ENCODE data around the gene ATP1A2. TPM values are rescaled to one million over a fixed set of nuclear protein-coding genes. Genes with fewer than 3 reads are reported as not detected.

The ATP1A2 gene
- total and polyA plus RNA-seq, 2 donors (not counting 3 experiments of a cell fraction or from before 2014, with no cell fraction given), result not detected

DNA sequence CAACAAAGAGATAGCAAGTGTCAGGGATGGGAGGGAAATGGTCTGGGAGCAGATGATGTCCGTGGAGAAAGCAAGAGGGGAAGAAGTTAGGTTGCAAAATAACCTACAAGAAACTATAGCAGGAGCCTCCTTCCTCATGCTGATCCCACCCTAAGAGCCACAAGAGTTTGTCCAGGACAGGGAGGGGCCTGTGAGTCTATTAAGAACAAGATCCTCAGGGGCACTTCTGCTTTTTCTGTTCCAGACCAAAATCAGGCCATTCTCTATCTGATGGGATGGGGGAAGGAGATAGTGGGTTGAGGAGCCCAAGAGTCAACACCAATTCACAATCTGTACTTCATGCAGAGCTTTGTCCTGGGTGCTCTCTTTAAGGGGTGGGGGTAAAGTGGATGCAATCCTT is 28.1 kb downstream of the ATP1A2 start:
- no peak for DNase-seq (ENCODE audit: low read depth, low spot score)
- FAIRE-seq, result no peak
- H3K4me1 ChIP-seq (ENCODE audit: control insufficient read depth, extremely low read depth, insufficient read depth, low read length), result no peaks in the 10 kb centered on the region

More for the DNA sequence above, 28.1 kb downstream of the ATP1A2 start:
- POLR2A ChIA-PET, result no interaction called here
- peaks cover 2 to 4% of the 10 kb centered on the region in 2 experiments for H3K27me3 ChIP-seq (ENCODE audit: control insufficient read depth in 2 of 2, insufficient read depth in 2 of 2, low read length in 2 of 2)
- no peaks in the 10 kb centered on the region for H3K9me3 ChIP-seq (replicated peaks; ENCODE audit: control insufficient read depth, insufficient read depth, low read length)
- CTCF ChIA-PET, result no interaction called here
- no peaks in the 10 kb centered on the region for H3K9me1 ChIP-seq (replicated peaks; ENCODE audit: control insufficient read depth, extremely low read depth, insufficient read depth, low read length)
- no peak for TF ChIP-seq GATA2 (IDR thresholded peaks at IDR 0.05; ENCODE audit: insufficient read depth, insufficient read length, low read depth, low read length)
- no peak for TF ChIP-seq POLR2A (IDR thresholded peaks at IDR 0.05; ENCODE audit: low read depth, low read length)
- no peak for TF ChIP-seq JUN (IDR thresholded peaks at IDR 0.05; ENCODE audit: borderline replicate concordance, insufficient read depth, insufficient read length, low read depth)
- TF ChIP-seq MYC (IDR thresholded peaks at IDR 0.05; ENCODE audit: low read depth, low read length), result no peak
- TF ChIP-seq MAX (IDR thresholded peaks at IDR 0.05; ENCODE audit: insufficient read depth, insufficient read length), result no peak
- TF ChIP-seq EZH2 (IDR thresholded peaks at IDR 0.05; ENCODE audit: borderline replicate concordance, low read depth, low read length, severe bottlenecking), result no peak
- no peak for TF ChIP-seq CTCF (IDR thresholded peaks at IDR 0.05; ENCODE audit: extremely low read depth in 1 of 2, insufficient read depth in 1 of 2, low read depth in 1 of 2, low read length in 2 of 2)
- TF ChIP-seq POLR2AphosphoS5 (IDR thresholded peaks at IDR 0.05; ENCODE audit: insufficient read depth, low read depth, low read length), result no peak
- no peak for TF ChIP-seq FOS (IDR thresholded peaks at IDR 0.05; ENCODE audit: borderline replicate concordance, insufficient read depth, low read length)
- intact Hi-C loops (cut with micrococcal nuclease) (no loop called here), dilution Hi-C loops (cut with MboI; ENCODE audit: extremely low pct_ligation_motif_present, low sequenced_read_pairs) (no loop called here)
- no peaks in the 10 kb centered on the region for H3K36me3 ChIP-seq (ENCODE audit: control insufficient read depth in 2 of 2, extremely low read depth in 1 of 2, insufficient read depth in 2 of 2, low read length in 2 of 2)
- no peak overlapping the region for H2AFZ ChIP-seq (ENCODE audit: low read depth, low read length)
- no peaks in the 10 kb centered on the region for H3K79me2 ChIP-seq (ENCODE audit: control insufficient read depth, insufficient read depth, low read length)
- H3K9ac ChIP-seq (replicated peaks; ENCODE audit: extremely low read depth, insufficient read depth, low read length), result no peak overlapping the region
- no peaks in the 10 kb centered on the region for H4K20me1 ChIP-seq (replicated peaks; ENCODE audit: control insufficient read depth, extremely low read depth, insufficient read depth, low read length)
- H3K4me2 ChIP-seq (ENCODE audit: insufficient read depth, low read length), result no peak overlapping the region
- BruUV-seq (replicated peaks), result no TSS peak
- no peak overlapping the region for H3K4me3 ChIP-seq (replicated peaks in 1 of 3; ENCODE audit: insufficient read depth in 1 of 3, low read depth in 1 of 3, low read length in 3 of 3)
- H3K27ac ChIP-seq (ENCODE audit: insufficient read depth, low read depth, low read length), result no peak overlapping the region

Data from endothelial cell of umbilical vein (primary cell).